ENCODE results near the gene PHYKPL. TPM values are rescaled to one million over a fixed set of nuclear protein-coding genes. Genes with fewer than 3 reads are reported as not detected.

PHYKPL gene
- polyA plus RNA-seq, 1 donor (not counting 4 experiments of a cell fraction or from before 2014, with no cell fraction given): 38.8 TPM

GRCh38 chr5:178277346-178277745 is 44.7 kb upstream of the PHYKPL start:
- dilution Hi-C loops (cut with MboI; ENCODE audit: extremely low pct_ligation_motif_present, low sequenced_read_pairs): no loop called here
- Histone ChIP-seq H3K79me2 (ENCODE audit: control insufficient read depth, insufficient read depth, low read length) (no peaks in the 10 kb centered on the region), H3K4me2 (ENCODE audit: control insufficient read depth, extremely low read depth, insufficient read depth, low read depth, low read length) (no peak overlapping the region), H3K4me3 (ENCODE audit: control insufficient read depth in 2 of 3, extremely low read depth in 1 of 3, insufficient read depth in 2 of 3, low read depth in 1 of 3, low read length in 3 of 3) (no peak overlapping the region), H3K36me3 (ENCODE audit: control insufficient read depth in 2 of 2, extremely low read depth in 1 of 2, insufficient read depth in 2 of 2, low read length in 2 of 2) (no peaks in the 10 kb centered on the region), H3K9me3 (ENCODE audit: control insufficient read depth, low read depth, low read length) (peaks cover 3% of the 10 kb centered on the region), H3K27me3 (ENCODE audit: control insufficient read depth, extremely low read depth, insufficient read depth, low read length) (peaks cover 4% of the 10 kb centered on the region), H4K20me1 (ENCODE audit: control insufficient read depth, extremely low read depth, insufficient read depth, low read length) (no peaks in the 10 kb centered on the region), H3K9me1 (ENCODE audit: control insufficient read depth, extremely low read depth, insufficient read depth, low read length) (no peaks in the 10 kb centered on the region), H3K4me1 (ENCODE audit: control insufficient read depth, extremely low read depth, insufficient read depth, low read length) (no peaks in the 10 kb centered on the region), H3K9ac (ENCODE audit: control insufficient read depth, extremely low read depth, insufficient read depth, low read length) (no peak overlapping the region), H3K27ac (ENCODE audit: control insufficient read depth, insufficient read depth, low read length) (no peak overlapping the region), H2AFZ (ENCODE audit: control insufficient read depth, low read length) (no peak overlapping the region)
- no peak for DNase-seq (ENCODE audit: low read depth, low spot score)
- FAIRE-seq: no peak
- TF ChIP-seq CTCF (optimal IDR thresholded peaks at IDR 0.05 in 1 of 3, IDR thresholded peaks at IDR 0.05 in 1 of 3, conservative IDR thresholded peaks at IDR 0.05 in 1 of 3; ENCODE audit: extremely low read depth in 1 of 3, insufficient read depth in 2 of 3, low read length in 3 of 3): no peak
- no peak for TF ChIP-seq EZH2 (IDR thresholded peaks at IDR 0.05; ENCODE audit: low read length)

- no peak for FAIRE-seq
- H3K27ac ChIP-seq (ENCODE audit: control insufficient read depth, insufficient read depth, low read length): no peak overlapping the region
Measured at GRCh38 chr5:178274781-178275537, 42.4 kb upstream of the PHYKPL start.

More at GRCh38 chr5:178274781-178275537, 42.4 kb upstream of the PHYKPL start:
- Histone ChIP-seq H3K36me3 (ENCODE audit: control insufficient read depth in 2 of 2, extremely low read depth in 1 of 2, insufficient read depth in 2 of 2, low read length in 2 of 2) (no peaks in the 10 kb centered on the region), H2AFZ (ENCODE audit: control insufficient read depth, low read length) (no peak overlapping the region), H4K20me1 (ENCODE audit: control insufficient read depth, extremely low read depth, insufficient read depth, low read length) (no peaks in the 10 kb centered on the region), H3K9me3 (ENCODE audit: control insufficient read depth, low read depth, low read length) (peaks cover 3% of the 10 kb centered on the region), H3K79me2 (ENCODE audit: control insufficient read depth, insufficient read depth, low read length) (no peaks in the 10 kb centered on the region), H3K4me3 (ENCODE audit: control insufficient read depth in 2 of 3, extremely low read depth in 1 of 3, insufficient read depth in 2 of 3, low read depth in 1 of 3, low read length in 3 of 3) (no peak overlapping the region), H3K9ac (ENCODE audit: control insufficient read depth, extremely low read depth, insufficient read depth, low read length) (no peak overlapping the region), H3K9me1 (ENCODE audit: control insufficient read depth, extremely low read depth, insufficient read depth, low read length) (no peaks in the 10 kb centered on the region), H3K4me2 (ENCODE audit: control insufficient read depth, extremely low read depth, insufficient read depth, low read depth, low read length) (no peak overlapping the region), H3K4me1 (ENCODE audit: control insufficient read depth, extremely low read depth, insufficient read depth, low read length) (no peaks in the 10 kb centered on the region), H3K27me3 (ENCODE audit: control insufficient read depth, extremely low read depth, insufficient read depth, low read length) (peaks cover 4% of the 10 kb centered on the region)
- TF ChIP-seq EZH2 (IDR thresholded peaks at IDR 0.05; ENCODE audit: low read length) (no peak), CTCF (optimal IDR thresholded peaks at IDR 0.05 in 1 of 3, IDR thresholded peaks at IDR 0.05 in 1 of 3, conservative IDR thresholded peaks at IDR 0.05 in 1 of 3; ENCODE audit: extremely low read depth in 1 of 3, insufficient read depth in 2 of 3, low read length in 3 of 3) (no peak)
- no peak for DNase-seq (ENCODE audit: low read depth, low spot score)
- dilution Hi-C loops (cut with MboI; ENCODE audit: extremely low pct_ligation_motif_present, low sequenced_read_pairs): no loop called here
